MM.1S (cell line): Measurements from ENCODE around the gene SPATA6L.

Experiments
- DNase-seq: peaks from one replicate; pipeline ENCODE4 v3.0.0-alpha.2; 2015
- H2AFZ ChIP-seq: fragments of 300-600 bp; sonication (generic); 2 replicates; pipeline ENCODE4 v1.6.0; 2016; ENCODE audit warnings: antibody characterized with exemption, low read length
- H3F3A ChIP-seq: fragments of 300-600 bp; sonication (generic); 2 replicates; pipeline ENCODE4 v1.6.1; 2016; ENCODE audit warnings: mild to moderate bottlenecking, antibody characterized with exemption, low read length, moderate library complexity, mixed read lengths; ENCODE audit not compliant: insufficient read depth
- H3K27ac ChIP-seq: fragments of 300-600 bp; sonication (generic); 2 replicates; pipeline ENCODE4 v1.5.1; 2016; ENCODE audit warnings: mild to moderate bottlenecking, low read length
- H3K27me3 ChIP-seq: fragments of 300-600 bp; sonication (generic); replicated peaks from 2 replicates; pipeline ENCODE4 v1.6.0; 2016; ENCODE audit warnings: low read length; ENCODE audit not compliant: insufficient read depth
- H3K36me3 ChIP-seq: fragments of 300-600 bp; sonication (generic); replicated peaks from 2 replicates; pipeline ENCODE4 v1.6.1; 2016; ENCODE audit warnings: mild to moderate bottlenecking, low read length, mixed read lengths; ENCODE audit not compliant: insufficient read depth
- H3K4me1 ChIP-seq: fragments of 300-600 bp; sonication (generic); 2 replicates; pipeline ENCODE4 v1.6.1; 2016; ENCODE audit warnings: low read length, mixed read lengths
- H3K4me2 ChIP-seq: fragments of 300-600 bp; sonication (generic); 2 replicates; pipeline ENCODE4 v1.6.0; 2016; ENCODE audit warnings: low read depth, low read length
- H3K4me3 ChIP-seq: fragments of 300-600 bp; sonication (generic); 2 replicates; pipeline ENCODE4 v1.5.1; 2016; ENCODE audit warnings: low read length, mixed read lengths
- H3K79me2 ChIP-seq: fragments of 300-600 bp; sonication (generic); 2 replicates; pipeline ENCODE4 v1.6.1; 2016; ENCODE audit warnings: mixed run types, low read length, mixed read lengths
- H3K9ac ChIP-seq: fragments of 300-600 bp; sonication (generic); 2 replicates; pipeline ENCODE4 v1.6.1; 2016; ENCODE audit warnings: low read length, mixed read lengths
- H3K9me2 ChIP-seq: fragments of 300-600 bp; sonication (generic); replicated peaks from 2 replicates; pipeline ENCODE4 v1.6.1; 2016; ENCODE audit warnings: mild to moderate bottlenecking, low read length, mixed read lengths; ENCODE audit not compliant: insufficient read depth
- H3K9me3 ChIP-seq: fragments of 300-600 bp; sonication (generic); replicated peaks from 2 replicates; pipeline ENCODE4 v1.6.1; 2016; ENCODE audit warnings: mild to moderate bottlenecking, low read length, mixed read lengths; ENCODE audit not compliant: insufficient read depth
- H4K20me1 ChIP-seq: fragments of 300-600 bp; sonication (generic); 2 replicates; pipeline ENCODE4 v1.6.1; 2016; ENCODE audit warnings: mild to moderate bottlenecking, low read length, moderate library complexity, mixed read lengths; ENCODE audit not compliant: insufficient read depth
- CTCF ChIP-seq: fragments of 300-600 bp; sonication (generic); IDR thresholded peaks from 2 replicates; pipeline ENCODE4 v1.5.1; 2016; ENCODE audit warnings: antibody characterized with exemption, low read length, mixed read lengths
- EZH2 ChIP-seq: fragments of 300-600 bp; sonication (generic); optimal IDR thresholded peaks from 2 replicates; pipeline ENCODE3; 2017; ENCODE audit warnings: low read depth, mild to moderate bottlenecking, antibody characterized with exemption, low read length, mixed read lengths
- EZH2phosphoT487 ChIP-seq: fragments of 300-600 bp; sonication (generic); IDR thresholded peaks from 2 replicates; pipeline ENCODE4 v1.6.1; 2018; ENCODE audit warnings: antibody characterized with exemption, low read length

The SPATA6L gene

DNA sequence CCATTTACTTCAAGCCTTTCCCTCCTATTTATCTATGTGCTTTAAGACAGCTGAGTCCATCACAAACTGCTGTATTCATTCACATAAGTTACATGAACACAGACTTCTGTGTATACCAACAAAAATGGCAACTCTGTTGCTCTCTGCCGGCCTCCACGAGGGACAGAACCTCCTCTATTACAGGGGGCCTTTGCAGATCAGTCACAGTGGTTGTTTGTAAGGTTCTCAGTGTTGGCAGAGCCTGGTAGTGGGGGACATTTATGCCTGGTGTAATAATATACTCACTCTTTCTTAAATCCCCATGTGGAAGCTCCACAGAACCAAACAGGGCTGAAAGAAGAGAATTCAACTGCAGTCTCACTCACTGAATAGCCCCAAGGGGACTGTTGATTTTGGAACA lies 99.5 kb downstream of the SPATA6L start:
- DNase-seq: no peak
- TF ChIP-seq EZH2 (no peak), EZH2phosphoT487 (no peak), CTCF (no peak)
- Histone ChIP-seq H3K4me2 (no peak overlapping the region), H3K9me2 (no peaks in the 10 kb centered on the region), H3K79me2 (no peaks in the 10 kb centered on the region), H3K36me3 (no peaks in the 10 kb centered on the region), H3F3A (no peaks in the 10 kb centered on the region), H2AFZ (no peak overlapping the region), H4K20me1 (no peaks in the 10 kb centered on the region), H3K4me1 (no peaks in the 10 kb centered on the region), H3K9ac (no peak overlapping the region), H3K9me3 (no peaks in the 10 kb centered on the region), H3K4me3 (no peak overlapping the region), H3K27ac (no peak overlapping the region), H3K27me3 (no peaks in the 10 kb centered on the region)

- H3K27ac ChIP-seq: no peak overlapping the region
- H2AFZ ChIP-seq: no peak overlapping the region
- H3K9me3 ChIP-seq: no peaks in the 10 kb centered on the region
- no peak overlapping the region for H3K4me2 ChIP-seq
- no peaks in the 10 kb centered on the region for H3K4me1 ChIP-seq
- H4K20me1 ChIP-seq: no peaks in the 10 kb centered on the region
- H3F3A ChIP-seq: no peaks in the 10 kb centered on the region
- H3K9me2 ChIP-seq: no peaks in the 10 kb centered on the region
- no peaks in the 10 kb centered on the region for H3K79me2 ChIP-seq
- no peak for DNase-seq
- no peaks in the 10 kb centered on the region for H3K36me3 ChIP-seq
- H3K27me3 ChIP-seq: no peaks in the 10 kb centered on the region
- TF ChIP-seq EZH2 (no peak), CTCF (no peak), EZH2phosphoT487 (no peak)
- H3K9ac ChIP-seq: no peak overlapping the region
- no peak overlapping the region for H3K4me3 ChIP-seq
These were observed 103.2 kb downstream of the SPATA6L start for GRCh38 chr9:4563105-4563504.

DNA sequence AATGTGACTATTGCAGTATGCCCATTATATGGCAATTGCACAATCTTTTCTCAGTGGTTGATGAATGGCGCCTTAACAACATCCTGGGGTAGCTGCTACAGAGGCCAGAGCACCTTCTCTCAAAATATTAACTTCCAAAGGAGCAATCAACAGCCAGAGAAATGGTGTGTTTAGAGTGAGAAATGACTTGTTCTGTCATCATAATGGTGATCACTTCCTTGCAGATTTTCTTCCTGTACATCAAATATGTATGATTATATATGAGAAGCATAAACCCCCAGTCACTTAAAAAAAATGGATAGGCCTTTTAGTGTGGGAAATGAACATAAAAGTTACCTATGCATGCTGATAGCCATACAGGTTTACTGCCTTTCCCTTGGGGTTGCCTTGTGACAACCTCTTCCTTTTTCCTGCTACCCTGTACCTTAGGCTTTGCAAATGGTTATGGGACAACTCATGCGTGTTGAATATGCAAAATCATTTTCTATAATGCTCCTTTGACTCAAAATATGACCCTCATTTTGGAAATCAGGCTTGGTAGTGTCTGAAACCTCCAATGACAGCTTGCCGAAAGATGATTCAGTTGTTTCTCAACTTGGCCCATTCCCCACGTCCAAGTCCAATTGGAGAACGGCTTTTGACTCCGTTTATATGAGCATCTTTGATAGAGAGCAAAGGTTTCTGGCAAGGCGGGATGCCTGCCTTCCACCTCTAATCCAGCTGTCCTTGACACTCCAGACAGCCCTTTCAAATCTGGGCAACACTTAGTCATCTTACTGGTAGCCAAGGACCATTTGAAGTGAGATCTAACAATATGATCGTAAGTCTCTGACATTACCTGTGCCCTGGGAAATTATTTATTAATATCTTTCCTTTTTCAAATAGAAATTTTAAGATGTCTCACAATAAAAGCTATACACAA lies 106.8 kb downstream of the SPATA6L start:
- Histone ChIP-seq H3K36me3 (no peaks in the 10 kb centered on the region), H3K79me2 (no peaks in the 10 kb centered on the region), H3K9ac (no peak overlapping the region), H3K9me2 (no peaks in the 10 kb centered on the region), H3F3A (no peaks in the 10 kb centered on the region), H2AFZ (no peak overlapping the region), H3K4me2 (no peak overlapping the region), H3K27ac (no peak overlapping the region), H3K9me3 (no peaks in the 10 kb centered on the region), H3K4me3 (no peak overlapping the region), H4K20me1 (no peaks in the 10 kb centered on the region), H3K4me1 (no peaks in the 10 kb centered on the region), H3K27me3 (no peaks in the 10 kb centered on the region)
- TF ChIP-seq EZH2: no peak
- no peak for TF ChIP-seq EZH2phosphoT487
- no peak for TF ChIP-seq CTCF
- DNase-seq: no peak
